Sigmoid colon (tissue), 7 donors: ENCODE data around the gene CPXM1. TPM values are rescaled to one million over a fixed set of nuclear protein-coding genes. Genes with fewer than 3 reads are reported as not detected.
"Not testable (repeated sequence)": the region's sequence is repeated elsewhere in the genome, so short reads cannot be mapped to it uniquely, and the experiment has no call there.

Experiments used
- DNase-seq: peaks from one replicate; pipeline ENCODE4 v3.0.0-alpha.2; 2019
- H3K27ac ChIP-seq, 4 donors: fragments of 200-600 bp; sonication (generic); one replicate each; pipeline ENCODE4 v1.5.1; 2016 to 2019; ENCODE audit warnings: mild to moderate bottlenecking in 1 of 4
- H3K27me3 ChIP-seq, 3 donors: fragments of 200-600 bp; sonication (generic); one replicate each; pipeline ENCODE4 v1.5.1; 2019; ENCODE audit warnings: mild to moderate bottlenecking in 1 of 3
- H3K36me3 ChIP-seq, 4 donors: fragments of 200-600 bp; sonication (generic); one replicate each; pipeline ENCODE4 v1.5.1; 2016 to 2019
- H3K4me1 ChIP-seq, 4 donors: fragments of 200-600 bp; sonication (generic); one replicate each; pipeline ENCODE4 v1.5.1; 2017 to 2019
- H3K4me3 ChIP-seq, 4 donors: fragments of 200-600 bp; sonication (generic); one replicate each; pipeline ENCODE4 v1.5.1; 2017 to 2019; ENCODE audit warnings: mild to moderate bottlenecking in 2 of 4, moderate library complexity in 1 of 4
- H3K9me3 ChIP-seq, 4 donors: fragments of 200-600 bp in 3 of 4; sonication (generic) in 3 of 4; one replicate each; pipeline versions ENCODE4 v1.5.1 to v1.6.1; 2013 to 2019
- CTCF ChIP-seq, 4 experiments: fragments of 450-650 bp in 3 of 4; fragments of 200-600 bp in 1 of 4; IDR thresholded peaks; one replicate each; pipeline ENCODE4 v1.5.1; 2016 to 2019; ENCODE audit warnings: antibody characterized with exemption in 4 of 4, mild to moderate bottlenecking in 3 of 4, moderate library complexity in 2 of 4
- EP300 ChIP-seq, 4 donors: sonication (generic); formaldehyde crosslinking; IDR thresholded peaks; one replicate each; pipeline ENCODE4 v1.6.1; 2017; ENCODE audit warnings: antibody characterized with exemption in 4 of 4
- POLR2A ChIP-seq, 2 donors: fragments of 450-650 bp; IDR thresholded peaks; one replicate each; pipeline ENCODE4 v1.6.1; 2016; ENCODE audit warnings: antibody characterized with exemption in 2 of 2, mild to moderate bottlenecking in 2 of 2, moderate library complexity in 2 of 2
- POLR2AphosphoS5 ChIP-seq, 4 donors: sonication (generic); formaldehyde crosslinking; IDR thresholded peaks; one replicate each; pipeline ENCODE4 v1.6.1; 2017; ENCODE audit warnings: antibody characterized with exemption in 4 of 4
- WGBS, 2 donors: extraction: QIAGEN DNeasy Blood & Tissue Kit; methylation state at CpG; one replicate each; pipeline ENCODE4 v1.1.7; 2013; 5-methylcytosine and 5-hydroxymethylcytosine counted together
- intact Hi-C: fragments of 100-400 bp; cut with DNase I; formaldehyde crosslinking; loops from one replicate; pipeline ENCODE4 v1.15.1; 2023
- polyA plus RNA-seq, 3 donors: library from polyadenylated mRNA; stranded (reverse); fragments of 200-250 nt; gene quantifications; one replicate each; pipeline ENCODE4 v1.2.3, GENCODE V29; 2013
- total RNA-seq, 4 donors: library from RNA; depleted of rRNA; stranded (reverse); fragments of >200 nt; gene quantifications; one replicate each; pipeline ENCODE4 v1.1.0, GENCODE V29; 2016
- donor health status: healthy with polysubstance abuse.
- donor health status: Bipolar disorder and iron deficiency.
- donor health status: healthy.

The CPXM1 gene
- total and polyA plus RNA-seq, 7 donors: 0.54 to 10.0 (median 1.2) TPM

- 93 to 96% methylated on average over 6 of the region's 6 CpGs for WGBS, 2 donors
- Histone ChIP-seq H3K4me1 (peaks cover 0 to 12% (median 4%) of the 10 kb centered on the region in 4 donors), H3K27me3 (no peaks in the 10 kb centered on the region), H3K4me3 (no peak overlapping the region), H3K9me3 (no peaks in the 10 kb centered on the region), H3K27ac (no peak overlapping the region), H3K36me3 (peaks cover 0 to 24% (median 0%) of the 10 kb centered on the region in 4 donors)
- DNase-seq: no peak
- TF ChIP-seq EP300 (IDR thresholded peaks at IDR 0.05): no peak
- intact Hi-C loops: loop anchor here (5.0 kb wide), 1 partner anchor 363 kb away; the partner anchor contains the start of gene SNRPB
These were observed 34.9 kb upstream of the CPXM1 start for GRCh38 chr20:2835331-2835796.

- DNase-seq: no peak
- intact Hi-C loops: loop anchor here (5.0 kb wide), 1 partner anchor 362 kb away; the partner anchor contains the start of gene SNRPB
- 93 to 97% methylated on average over 14 of the region's 14 CpGs for WGBS, 2 donors
- peaks cover 0 to 6% (median 0%) of the 10 kb centered on the region in 3 donors for H3K27me3 ChIP-seq
- H3K27ac ChIP-seq: no peak overlapping the region
- H3K4me1 ChIP-seq: peaks cover 0 to 5% (median under 1%) of the 10 kb centered on the region in 4 donors
- no peaks in the 10 kb centered on the region for H3K9me3 ChIP-seq
- H3K4me3 ChIP-seq: no peak overlapping the region
- H3K36me3 ChIP-seq: peaks cover 0 to 24% (median 0%) of the 10 kb centered on the region in 4 donors
- no peak for TF ChIP-seq EP300 (IDR thresholded peaks at IDR 0.05)
- TF ChIP-seq POLR2AphosphoS5 (IDR thresholded peaks at IDR 0.05): no peak
- TF ChIP-seq CTCF (IDR thresholded peaks at IDR 0.05): no peak
- TF ChIP-seq POLR2A (IDR thresholded peaks at IDR 0.05): no peak
These were observed 34.1 kb upstream of the CPXM1 start for GRCh38 chr20:2834401-2835110.

- 78 to 80% methylated on average over 1 of the region's 1 CpG for WGBS, 2 donors
- intact Hi-C loops: no loop called here
These were observed 33.3 kb upstream of the CPXM1 start for GRCh38 chr20:2833761-2834160.

GRCh38 chr20:2831206-2831605 is 30.8 kb upstream of the CPXM1 start:
- H3K4me3 ChIP-seq, H3K9me3 ChIP-seq, H3K4me1 ChIP-seq, DNase-seq, H3K27ac ChIP-seq, intact Hi-C loops: not testable (repeated sequence)
- peaks cover 0 to 19% (median 0%) of the 10 kb centered on the region in 3 donors for H3K27me3 ChIP-seq
- peaks cover 0 to 15% (median 0%) of the 10 kb centered on the region in 4 donors for H3K36me3 ChIP-seq
- WGBS, 2 donors: 76 to 87% methylated on average over 7 of the region's 7 CpGs

More at GRCh38 chr20:2833761-2834160, 33.3 kb upstream of the CPXM1 start:
- Histone ChIP-seq H3K36me3 (peaks cover 0 to 24% (median 0%) of the 10 kb centered on the region in 4 donors), H3K4me3 (no peak overlapping the region), H3K4me1 (no peaks in the 10 kb centered on the region), H3K27ac (no peak overlapping the region), H3K27me3 (peaks cover 0 to 6% (median 0%) of the 10 kb centered on the region in 3 donors), H3K9me3 (no peaks in the 10 kb centered on the region)
- TF ChIP-seq POLR2AphosphoS5 (IDR thresholded peaks at IDR 0.05): no peak
- no peak for TF ChIP-seq CTCF (IDR thresholded peaks at IDR 0.05)
- no peak for TF ChIP-seq POLR2A (IDR thresholded peaks at IDR 0.05)
- TF ChIP-seq EP300 (IDR thresholded peaks at IDR 0.05): no peak
- DNase-seq: no peak

GRCh38 chr20:2829376-2829775 is 28.9 kb upstream of the CPXM1 start:
- 66 to 74% methylated on average over 6 of the region's 6 CpGs for WGBS, 2 donors
- H3K27me3 ChIP-seq: peaks cover 0 to 24% (median 0%) of the 10 kb centered on the region in 3 donors
- no peaks in the 10 kb centered on the region for H3K4me1 ChIP-seq
- TF ChIP-seq CTCF (IDR thresholded peaks at IDR 0.05) (no peak), POLR2A (IDR thresholded peaks at IDR 0.05) (no peak), POLR2AphosphoS5 (IDR thresholded peaks at IDR 0.05) (no peak), EP300 (IDR thresholded peaks at IDR 0.05) (no peak)
- no peak for DNase-seq
- H3K36me3 ChIP-seq: peaks cover 0 to 1% (median 0%) of the 10 kb centered on the region in 4 donors
- intact Hi-C loops: no loop called here
- H3K9me3 ChIP-seq: no peaks in the 10 kb centered on the region
- H3K4me3 ChIP-seq: no peak overlapping the region
- H3K27ac ChIP-seq: no peak overlapping the region
